RCC 7860 (cell line): ENCODE results near the gene SYP.

Source experiments
- DNase-seq: peaks from one replicate; pipeline ENCODE4 v3.0.0-alpha.2; 2015; ENCODE audit warnings: low spot score
- FAIRE-seq: peaks from 2 replicates; lab custom pipeline; 2012; peaks lifted over from hg19 to GRCh38; lab: Jason Lieb, UNC

SYP gene

DNA sequence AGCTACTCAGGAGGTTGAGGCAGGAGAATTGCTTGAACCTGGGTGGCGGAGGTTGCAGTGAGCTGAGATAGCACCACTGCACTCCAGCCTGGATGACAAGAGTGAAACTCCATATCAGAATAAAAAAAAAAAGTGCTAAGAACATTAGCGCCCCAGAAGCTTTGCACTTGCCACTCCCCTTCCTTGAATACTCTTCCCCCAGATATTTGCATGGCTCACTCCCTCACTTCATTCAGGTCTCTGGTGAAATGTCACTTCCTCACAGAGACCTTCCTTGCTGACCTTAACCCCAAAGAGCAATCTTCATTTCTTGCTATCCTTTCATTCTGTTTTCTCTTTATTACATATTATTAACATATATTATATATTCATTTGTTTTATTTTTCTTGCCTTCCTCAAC is 21.9 kb upstream of the SYP start:
- DNase-seq (no peak), FAIRE-seq (no peak)

DNA sequence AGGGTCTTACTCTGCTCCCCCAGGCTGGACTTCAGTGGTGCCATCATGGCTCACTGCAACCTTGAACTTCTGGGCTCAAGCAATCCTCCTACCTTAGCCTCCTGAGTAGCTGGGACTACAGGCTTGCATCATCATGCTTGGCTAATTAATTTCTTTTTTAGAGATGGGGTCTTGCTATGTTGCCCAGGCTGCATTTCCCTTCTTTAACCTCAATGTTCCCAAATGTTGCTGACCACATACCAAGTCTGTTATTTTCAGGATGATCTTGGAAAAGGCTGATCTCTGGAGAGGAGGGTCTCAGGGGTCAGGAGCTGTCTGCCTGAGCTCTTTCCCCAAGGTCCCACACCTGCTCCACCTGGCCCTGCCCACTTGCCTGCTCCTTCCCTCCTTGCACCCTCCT is 20.1 kb upstream of the SYP start:
- FAIRE-seq = no peak
- DNase-seq = no peak

DNA sequence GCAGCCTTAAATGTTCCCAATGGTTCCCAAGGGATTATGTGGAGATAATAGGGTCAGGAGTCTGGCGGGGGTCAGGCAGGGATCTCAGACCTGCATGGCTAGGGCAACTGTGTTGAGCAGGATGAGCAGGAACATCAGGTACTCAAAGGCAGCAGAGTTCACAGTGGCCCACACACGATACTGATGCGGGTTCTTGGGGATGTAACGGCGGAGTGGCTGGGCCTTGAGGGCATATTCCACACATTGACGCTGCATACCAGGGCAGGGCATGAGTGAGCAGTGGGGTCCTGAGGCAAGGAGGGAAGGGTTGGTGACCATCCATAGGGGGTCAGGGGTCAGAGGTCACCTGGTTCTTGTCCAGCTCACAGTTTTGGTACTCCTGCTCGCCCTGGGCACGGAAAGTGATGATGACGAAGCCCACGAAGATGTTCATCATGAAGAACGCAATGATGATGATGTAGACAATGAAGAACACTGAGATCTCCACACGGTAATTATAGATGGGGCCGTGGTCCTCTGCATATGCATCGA is 15.1 kb upstream of the SYP start:
- DNase-seq (no peak), FAIRE-seq (no peak)

GRCh38 chrX:49214416-49214815 is 14.4 kb upstream of the SYP start:
- DNase-seq = no peak
- FAIRE-seq = no peak

GRCh38 chrX:49212861-49213260 is 12.9 kb upstream of the SYP start:
- FAIRE-seq (no peak), DNase-seq (no peak)

GRCh38 chrX:49212209-49212608 is 12.2 kb upstream of the SYP start:
- FAIRE-seq (no peak), DNase-seq (no peak)

GRCh38 chrX:49211074-49211473 is 11.1 kb upstream of the SYP start:
- no peak for FAIRE-seq
- no peak for DNase-seq

- DNase-seq (no peak), FAIRE-seq (no peak)
These were observed 10.4 kb upstream of the SYP start for GRCh38 chrX:49210406-49210805.

- no peak for DNase-seq
- FAIRE-seq = no peak
These were observed 9.7 kb upstream of the SYP start for GRCh38 chrX:49209434-49210251.

DNA sequence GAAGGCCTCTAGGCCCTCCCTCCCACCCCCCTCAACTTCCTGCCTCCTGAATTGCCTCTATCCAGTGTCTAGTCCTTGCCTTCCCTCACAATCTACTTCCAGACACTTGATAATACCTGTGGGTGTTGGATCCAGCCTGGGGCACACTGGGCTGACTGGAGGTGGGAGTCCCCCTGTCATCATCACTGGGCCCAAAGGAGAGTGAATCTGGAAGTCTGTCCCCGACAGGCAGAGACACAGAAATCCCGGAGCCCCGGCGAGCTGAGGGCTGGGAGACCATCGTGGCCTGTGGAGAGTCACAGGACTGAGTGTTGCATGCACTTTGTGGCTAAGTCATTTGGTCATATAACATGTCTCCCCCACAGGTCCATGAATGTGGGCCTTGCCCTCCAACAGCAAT is 8.4 kb upstream of the SYP start:
- DNase-seq (no peak), FAIRE-seq (no peak)

DNA sequence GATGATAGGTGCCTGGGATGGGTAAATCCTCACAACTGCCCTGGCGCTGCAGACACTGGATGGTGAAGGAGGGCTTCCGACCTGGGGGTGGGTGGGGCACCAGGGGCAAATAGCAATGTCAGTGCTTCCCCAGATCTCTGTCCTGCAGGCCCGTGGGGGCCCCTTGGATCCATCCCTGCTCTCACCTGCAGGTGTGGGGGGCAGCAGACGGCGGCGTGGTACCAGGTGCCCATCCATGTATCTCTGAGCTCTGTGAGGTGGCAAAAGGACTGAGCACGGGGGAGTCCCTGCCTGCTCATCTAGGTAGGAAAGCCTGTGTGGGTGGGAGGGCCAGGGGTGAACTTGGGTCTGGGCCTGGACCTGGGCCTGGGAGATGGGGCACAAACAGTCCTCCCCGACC is 6.5 kb upstream of the SYP start:
- no peak for DNase-seq
- FAIRE-seq = no peak

GRCh38 chrX:49205443-49205842 is 5.5 kb upstream of the SYP start:
- DNase-seq = no peak
- FAIRE-seq = no peak

DNA sequence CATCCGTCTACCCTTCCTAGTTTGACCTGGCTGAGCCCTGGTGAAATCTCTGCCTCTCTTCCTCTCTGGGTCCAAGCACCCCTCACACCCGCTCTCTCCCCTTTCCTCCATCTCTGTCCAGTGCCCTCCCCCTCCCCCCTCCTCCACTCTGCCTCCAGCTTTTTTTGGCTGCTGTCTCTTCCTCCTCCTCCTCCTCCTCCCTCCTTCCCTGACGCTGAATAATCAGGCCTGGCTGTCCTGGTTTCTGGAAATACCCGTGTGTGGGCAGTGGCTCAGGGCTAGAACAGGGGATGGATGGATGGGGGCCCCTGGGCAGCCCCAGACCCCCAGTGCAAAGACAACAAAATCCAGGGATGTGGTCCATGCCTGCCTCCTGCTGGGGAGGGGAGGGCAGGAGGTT is 4.7 kb upstream of the SYP start:
- FAIRE-seq = no peak
- DNase-seq = no peak

GRCh38 chrX:49204017-49204416 is 4.0 kb upstream of the SYP start:
- FAIRE-seq = no peak
- no peak for DNase-seq

DNA sequence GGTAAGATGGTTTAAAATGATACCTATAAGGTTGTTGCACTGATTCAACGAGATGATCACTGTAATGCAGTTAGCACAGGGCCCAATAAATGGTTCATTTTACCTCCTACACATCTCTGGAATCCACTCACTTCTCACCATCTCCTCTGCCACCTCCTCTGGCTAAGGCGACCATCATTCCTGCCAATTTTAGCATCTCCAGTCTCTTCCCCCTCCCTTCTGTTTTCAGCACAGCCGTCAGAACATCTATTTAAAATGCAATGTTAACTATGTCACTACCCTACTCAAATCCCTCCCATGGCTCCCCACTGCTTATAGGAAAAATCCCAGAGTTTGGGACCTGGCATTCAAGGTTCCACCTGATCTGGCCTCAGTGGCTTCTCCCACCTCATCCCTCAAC is 3.5 kb upstream of the SYP start:
- DNase-seq (no peak), FAIRE-seq (no peak)

- DNase-seq (no peak), FAIRE-seq (no peak)
These were observed 2.0 kb upstream of the SYP start for GRCh38 chrX:49202022-49202421.

GRCh38 chrX:49199315-49199595 is 738 bp downstream of the SYP start:
- DNase-seq (no peak), FAIRE-seq (no peak)

DNA sequence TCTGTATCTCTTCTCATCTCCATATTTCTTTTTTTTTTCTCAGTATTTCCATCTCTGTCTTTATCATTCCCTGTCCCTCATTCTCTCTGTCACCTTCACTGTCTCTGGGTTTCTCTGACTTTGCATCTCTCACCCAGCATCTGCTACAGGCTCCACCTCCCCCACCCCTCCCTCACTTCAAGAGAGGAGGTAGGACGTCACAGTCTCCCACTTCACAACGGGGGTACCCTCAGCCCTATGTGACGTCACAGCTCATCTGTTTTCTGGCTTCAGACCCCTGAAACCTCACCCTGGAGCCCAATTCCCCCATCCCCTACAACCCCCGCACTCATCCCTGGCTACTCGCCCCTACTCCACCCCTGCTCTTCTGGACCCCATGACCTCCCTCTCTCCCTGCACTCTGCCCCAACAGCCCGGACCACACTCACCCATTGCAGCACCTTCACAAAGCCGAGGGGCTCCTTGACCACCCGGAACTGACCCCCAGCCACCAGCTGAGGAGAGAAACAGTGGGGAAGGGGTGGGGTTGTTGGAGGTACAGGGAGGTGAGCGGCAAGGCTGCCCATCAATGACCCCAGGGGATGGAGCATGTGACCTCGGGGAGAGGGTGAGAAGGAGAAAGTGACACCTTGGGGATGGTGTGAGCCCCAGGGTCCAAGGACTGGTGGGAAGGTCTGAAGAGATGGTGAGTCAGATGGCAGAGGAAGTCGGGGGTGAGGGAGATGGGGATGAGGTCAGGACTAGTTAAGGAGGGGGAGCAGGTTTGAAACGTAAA is 1.3 kb downstream of the SYP start:
- DNase-seq = no peak
- FAIRE-seq = no peak

DNA sequence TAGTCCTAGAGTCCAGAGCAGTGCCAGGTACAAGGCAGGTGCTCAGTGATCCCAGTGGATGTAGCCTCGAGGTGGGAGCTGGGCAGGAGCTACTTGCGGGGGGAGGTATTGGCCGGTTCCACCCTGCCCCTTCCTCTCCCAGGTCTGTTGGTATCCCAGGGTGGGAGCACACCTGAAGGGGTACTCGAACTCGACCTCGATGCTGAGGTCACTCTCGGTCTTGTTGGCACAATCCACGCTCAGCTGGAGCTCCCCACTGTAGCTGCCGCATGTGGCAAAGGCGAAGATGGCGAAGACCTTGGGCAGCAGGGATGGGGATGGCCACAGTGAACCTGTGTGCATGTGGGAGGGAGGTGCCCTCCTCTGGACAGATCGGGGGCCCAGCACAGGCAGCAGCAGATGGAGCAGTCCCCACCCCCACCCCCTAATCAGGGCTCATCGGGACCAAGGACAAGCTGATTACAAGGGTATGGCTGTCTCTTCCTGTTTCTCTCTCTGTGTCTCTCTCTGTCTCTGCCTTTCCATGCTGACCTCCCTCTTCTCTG is 2.4 kb downstream of the SYP start:
- DNase-seq (no peak), FAIRE-seq (no peak)

DNA sequence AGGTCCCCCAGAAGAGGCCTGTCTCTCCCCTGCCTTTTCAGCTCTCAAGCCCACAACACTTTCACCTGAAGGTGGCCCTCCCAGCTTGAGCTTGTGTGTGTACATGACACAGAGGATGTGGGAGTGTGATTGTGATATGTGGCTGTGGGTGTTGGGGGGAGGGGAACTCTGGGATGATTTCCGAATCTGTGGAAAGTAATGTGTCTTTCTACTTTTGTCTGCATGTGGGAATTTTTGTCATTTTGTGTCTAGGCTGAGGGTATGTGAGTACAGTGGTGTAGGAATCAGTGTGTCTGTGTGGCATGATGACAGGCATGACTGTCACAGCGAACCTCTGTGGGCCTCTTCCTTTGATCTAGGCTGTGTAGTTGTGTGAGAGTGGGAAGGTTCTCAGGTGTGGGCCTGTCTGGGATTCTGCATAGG is 6.4 kb downstream of the SYP start:
- no peak for DNase-seq
- no peak for FAIRE-seq

DNA sequence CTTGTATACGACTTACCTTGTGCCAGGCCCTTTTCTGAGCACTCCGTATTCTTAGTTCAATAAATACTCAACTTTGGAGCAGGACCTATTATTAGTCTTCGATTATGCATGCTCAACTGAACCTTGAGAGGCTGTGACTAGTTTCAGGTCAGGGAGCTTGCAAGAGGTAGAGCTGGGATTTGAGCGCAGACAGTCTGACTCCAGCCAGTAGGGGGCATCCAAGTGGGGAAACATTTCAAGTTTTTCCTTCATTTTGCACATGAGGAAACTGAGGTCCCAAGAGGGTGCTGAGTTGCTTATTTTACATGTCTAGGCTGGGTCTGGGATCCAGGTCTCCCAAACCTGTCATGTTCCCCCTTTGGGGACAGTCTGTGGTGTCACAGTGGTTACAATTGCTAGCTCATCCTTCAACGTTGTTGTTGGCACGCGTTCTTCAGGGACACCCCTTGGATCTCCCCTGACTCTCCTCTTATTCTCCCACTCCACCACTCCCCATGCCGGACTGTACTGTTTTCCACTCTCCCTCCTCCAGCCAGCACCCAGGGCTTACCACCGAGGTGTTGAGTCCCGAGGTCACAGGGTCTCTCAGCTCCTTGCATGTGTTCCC is 7.2 kb downstream of the SYP start:
- no peak for DNase-seq
- FAIRE-seq = peak; percentile 11

GRCh38 chrX:49191574-49192011 is 8.4 kb downstream of the SYP start:
- DNase-seq (no peak), FAIRE-seq (no peak)
